Hypothalamus (tissue), 51 donors: ENCODE results near the gene KLK10.

Source experiments
- DNase-seq, 51 donors: peaks; one replicate each; lab custom pipeline; 2025; lab: John Stamatoyannopoulos, UW

Gene KLK10, protein sequence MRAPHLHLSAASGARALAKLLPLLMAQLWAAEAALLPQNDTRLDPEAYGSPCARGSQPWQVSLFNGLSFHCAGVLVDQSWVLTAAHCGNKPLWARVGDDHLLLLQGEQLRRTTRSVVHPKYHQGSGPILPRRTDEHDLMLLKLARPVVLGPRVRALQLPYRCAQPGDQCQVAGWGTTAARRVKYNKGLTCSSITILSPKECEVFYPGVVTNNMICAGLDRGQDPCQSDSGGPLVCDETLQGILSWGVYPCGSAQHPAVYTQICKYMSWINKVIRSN

GRCh38 chr19:51019544-51019925 lies at the start of gene KLK10:
Gene KLK10 (minus strand): TSS chr19:51019709. CDS start chr19:51019130, 579 bp downstream.
- no peak for DNase-seq

- no peak for DNase-seq
Observed at GRCh38 chr19:51066393-51067186, 47.1 kb upstream of the KLK10 start.

DNA sequence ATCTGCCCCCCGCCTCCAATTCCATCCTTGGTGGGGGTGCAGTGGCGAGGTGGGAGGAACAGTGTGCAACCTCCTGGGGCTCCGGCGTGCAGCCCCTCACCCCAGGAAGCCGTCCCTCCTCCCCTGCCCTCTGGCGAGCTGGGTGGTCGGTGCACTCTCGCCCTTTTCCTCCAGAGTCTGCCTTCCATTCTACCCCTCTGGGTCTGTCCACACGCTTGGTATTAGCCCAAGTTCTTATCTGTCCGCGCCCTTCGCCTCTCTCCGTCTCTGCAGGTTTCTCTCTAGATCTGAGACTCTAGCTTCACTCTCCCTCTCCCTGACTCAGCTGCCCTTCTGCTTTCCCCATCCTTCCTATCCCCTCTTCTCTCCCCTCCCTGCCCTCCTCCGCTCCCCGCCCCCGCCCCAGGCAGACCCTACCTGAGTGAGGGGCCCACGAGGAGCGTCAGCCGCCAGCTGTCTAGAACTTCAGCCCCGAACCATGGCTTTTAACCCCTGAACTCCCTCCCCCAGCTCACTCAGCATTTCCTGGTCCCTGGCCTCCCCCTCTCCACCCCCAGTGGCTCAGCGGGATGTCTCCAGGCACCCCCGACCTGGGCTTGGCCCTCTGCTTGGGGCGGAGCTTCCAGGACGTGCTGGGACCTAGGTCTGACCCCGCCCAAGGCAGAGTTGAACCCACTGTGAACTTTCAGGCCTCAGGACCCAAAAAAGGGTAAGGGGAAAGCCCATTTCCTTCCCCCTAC lies 45.9 kb upstream of the KLK10 start:
- DNase-seq = no peak

GRCh38 chr19:51064534-51065220 lies 45.2 kb upstream of the KLK10 start, which contains the start of gene KLK13:
Gene KLK13 (minus strand): TSS chr19:51065092. CDS start chr19:51065067, 25 bp downstream.
- no peak for DNase-seq

- no peak for DNase-seq
Observed at GRCh38 chr19:51063664-51064063, 44.2 kb upstream of the KLK10 start.

GRCh38 chr19:51060973-51061372 lies 41.5 kb upstream of the KLK10 start:
- no peak for DNase-seq

DNA sequence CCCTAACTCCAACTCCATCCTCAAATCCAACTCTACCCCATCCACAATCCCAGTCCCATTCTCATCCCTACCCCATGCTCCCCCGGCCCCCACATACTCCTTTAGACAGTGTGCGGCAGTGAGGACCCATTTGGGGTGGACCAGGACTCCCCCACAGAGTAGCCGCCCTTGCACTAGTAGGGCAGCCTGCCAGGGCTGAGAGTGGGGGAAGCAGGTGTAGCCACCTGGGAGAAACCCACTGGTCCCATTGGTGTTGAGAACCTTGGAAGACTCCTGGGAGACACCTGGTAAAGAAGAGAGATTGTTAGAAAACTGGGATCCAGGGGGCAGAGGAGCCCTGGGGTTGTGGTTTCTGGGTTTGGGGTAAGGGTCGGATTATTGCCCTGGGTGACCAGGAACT lies 40.8 kb upstream of the KLK10 start:
- DNase-seq = no peak

- DNase-seq = no peak
Observed at GRCh38 chr19:51059715-51060114, 40.2 kb upstream of the KLK10 start.

DNA sequence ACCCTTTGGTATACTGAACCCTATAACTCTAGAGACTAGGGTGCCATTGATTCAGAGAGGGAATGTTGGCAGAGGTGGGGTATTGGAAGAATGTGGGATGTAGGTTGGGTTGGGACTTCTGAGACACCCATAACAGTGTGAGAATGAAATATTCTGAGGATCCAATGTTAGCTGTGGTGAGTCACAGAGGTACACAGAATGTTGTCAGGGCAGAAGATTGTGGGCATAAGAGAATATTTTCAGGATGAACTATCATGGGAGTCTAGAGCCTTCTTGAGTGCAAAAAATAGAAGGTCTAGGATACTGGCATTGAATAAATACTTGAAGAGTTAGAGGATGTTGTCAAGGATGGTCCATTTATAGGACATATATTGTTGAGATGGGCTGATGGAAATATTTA lies 36.4 kb upstream of the KLK10 start:
- DNase-seq = no peak

- peak in 1 of 51 donors; percentile 3 for DNase-seq
Observed at GRCh38 chr19:51047031-51047335, 27.5 kb upstream of the KLK10 start.

- no peak for DNase-seq
Observed at GRCh38 chr19:51044327-51044726, 24.8 kb upstream of the KLK10 start.

DNA sequence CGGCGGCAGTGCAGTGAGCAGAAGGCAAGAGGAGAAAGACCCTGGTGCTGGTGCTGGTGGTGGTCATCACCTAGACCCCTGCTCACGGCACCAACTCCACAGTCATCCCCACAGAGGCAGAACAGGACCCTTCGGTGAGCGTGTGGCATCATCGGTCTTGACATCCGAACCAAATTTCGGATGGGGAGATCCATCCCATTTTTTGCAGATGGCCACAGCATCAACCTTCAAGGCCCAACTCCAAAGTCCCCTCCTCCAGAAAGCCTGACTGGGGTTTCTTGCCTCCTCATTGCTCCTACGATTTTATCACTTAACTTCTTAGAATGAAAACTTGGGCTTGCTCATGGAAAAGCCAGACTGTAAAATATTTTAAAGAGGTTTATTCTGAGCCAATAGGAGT lies 24.0 kb upstream of the KLK10 start:
- DNase-seq = no peak

GRCh38 chr19:51040151-51040550 lies 20.6 kb upstream of the KLK10 start:
- no peak for DNase-seq

DNA sequence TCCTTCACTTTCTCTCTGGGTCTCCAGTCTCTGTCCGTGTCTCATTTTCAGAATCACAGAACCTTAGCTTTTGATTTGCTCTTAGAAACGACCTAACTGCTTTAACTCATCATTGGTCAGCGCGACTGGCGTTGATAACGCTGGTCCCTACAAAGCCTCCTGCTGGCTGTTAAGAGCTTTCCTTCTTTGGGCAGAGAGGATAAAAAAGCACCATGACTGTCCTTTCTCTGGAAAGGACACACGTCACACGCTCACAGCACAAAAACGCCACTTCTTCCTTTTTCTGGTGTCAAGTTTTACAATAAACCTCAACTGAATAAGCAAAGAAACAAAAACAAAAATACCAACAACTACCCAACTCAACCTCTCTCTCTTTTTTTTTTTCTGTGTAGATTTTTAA lies 17.0 kb upstream of the KLK10 start:
- DNase-seq = no peak

- DNase-seq = no peak
Observed at GRCh38 chr19:51034704-51035103, 15.2 kb upstream of the KLK10 start, which contains the start of gene KLK12. Gene KLK12 (minus strand): TSS chr19:51035002. CDS start chr19:51034621, 381 bp downstream.

DNA sequence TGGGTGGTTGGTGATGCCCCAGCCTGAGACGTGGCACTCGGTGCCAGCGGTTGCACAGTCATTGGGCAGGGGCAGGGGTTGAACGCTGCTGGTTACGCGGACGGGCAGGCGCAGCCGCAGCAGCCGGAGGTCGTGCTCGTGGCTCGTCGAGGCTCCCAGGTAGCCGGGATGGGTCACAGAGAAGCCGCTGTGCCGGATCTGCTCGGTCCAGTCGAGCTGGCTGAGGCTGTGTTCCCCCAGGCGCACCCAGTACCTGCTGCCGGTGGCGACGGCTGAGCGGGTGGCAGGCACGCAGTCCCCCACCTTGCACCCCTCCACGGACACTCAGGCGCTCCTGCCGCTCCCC lies 12.3 kb upstream of the KLK10 start:
- no peak for DNase-seq

GRCh38 chr19:51031220-51031879 lies 11.8 kb upstream of the KLK10 start:
- no peak for DNase-seq

GRCh38 chr19:51030631-51031030 lies 11.1 kb upstream of the KLK10 start:
- no peak for DNase-seq

- no peak for DNase-seq
Observed at GRCh38 chr19:51029718-51030117, 10.2 kb upstream of the KLK10 start.

DNA sequence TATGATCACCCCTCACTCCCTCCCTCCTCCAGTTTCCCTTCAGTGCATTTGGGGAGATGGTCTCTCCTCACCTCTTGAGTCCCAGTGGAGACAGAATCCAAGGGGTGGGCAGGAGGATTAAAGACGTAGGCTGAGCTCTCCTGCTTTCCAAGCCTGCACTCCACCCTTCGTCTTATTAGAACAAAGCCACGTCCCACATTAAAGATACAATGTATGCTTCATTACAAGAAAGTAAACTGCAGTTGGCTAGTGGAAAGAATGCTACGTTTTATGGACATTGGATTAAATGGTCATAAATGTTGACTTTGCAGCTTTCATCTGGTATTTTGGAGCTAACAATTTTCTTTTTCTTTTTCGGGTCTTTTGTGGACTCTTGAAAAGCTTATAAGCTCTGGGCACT lies 8.4 kb upstream of the KLK10 start:
- no peak for DNase-seq
